ENCODE measurements around the gene GATA5. TPM values are rescaled to one million over a fixed set of nuclear protein-coding genes. Genes with fewer than 3 reads are reported as not detected.

Gene GATA5
- total and polyA plus RNA-seq, 10 of the 15 experiments (the other 5 are each of a cell fraction or from before 2014, with no cell fraction given), result not detected

- no peaks in the 10 kb centered on the region for H3K9me3 ChIP-seq (replicated peaks; ENCODE audit: control insufficient read depth, insufficient read depth, low read length)
- SMC1A ChIA-PET (ENCODE audit: uncharacterized antibody, unreplicated experiment), result no interaction called here
- H4K20me1 ChIP-seq (ENCODE audit: control insufficient read depth, insufficient read depth), result no peaks in the 10 kb centered on the region
- no peaks in the 10 kb centered on the region; a peak in 2 of 4 replicates for H3K27me3 ChIP-seq (replicated peaks in 1 of 2; ENCODE audit: control insufficient read depth in 2 of 2, insufficient read depth in 2 of 2, low read length in 1 of 2)
- BruUV-seq (replicated peaks), result no TSS peak
- RAD21 ChIA-PET (ENCODE audit: unreplicated experiment), result no interaction called here
- no peak overlapping the region for H3K9ac ChIP-seq (ENCODE audit: control insufficient read depth, insufficient read depth, low read length)
- CTCF ChIA-PET, result no interaction called here
- H3K4me3 ChIP-seq, result no peak overlapping the region
- H2AFZ ChIP-seq (ENCODE audit: control insufficient read depth, low read depth, low read length), result no peak overlapping the region
- H3K79me2 ChIP-seq (ENCODE audit: control insufficient read depth, insufficient read depth, low read length), result no peaks in the 10 kb centered on the region
- POLR2A ChIA-PET, result no interaction called here
- H3K36me3 ChIP-seq (ENCODE audit: control insufficient read depth in 2 of 2, insufficient read depth in 2 of 2, low read length in 1 of 2), result no peaks in the 10 kb centered on the region
- no peak for DNase-seq (ENCODE audit: low read depth, low spot score)
- in situ Hi-C loops (cut with MboI), result no loop called here
- no peak for ATAC-seq
- 2% methylated on average over 10 of the region's 10 CpGs for WGBS (ENCODE audit: insufficient coverage, insufficient replicate concordance, low lambda C conversion rate, missing lambda C conversion rate)
- FAIRE-seq, result no peak
- intact Hi-C loops (cut with micrococcal nuclease; ENCODE audit: unreplicated experiment), result no loop called here
- H3K27ac ChIP-seq (ENCODE audit: control insufficient read depth, insufficient read depth), result no peak overlapping the region
- H3K4me1 ChIP-seq (ENCODE audit: control insufficient read depth, insufficient read depth, low read length), result no peaks in the 10 kb centered on the region
- no peak overlapping the region for H3K4me2 ChIP-seq (ENCODE audit: control insufficient read depth, insufficient read depth)
- TF ChIP-seq, protein P1, sequence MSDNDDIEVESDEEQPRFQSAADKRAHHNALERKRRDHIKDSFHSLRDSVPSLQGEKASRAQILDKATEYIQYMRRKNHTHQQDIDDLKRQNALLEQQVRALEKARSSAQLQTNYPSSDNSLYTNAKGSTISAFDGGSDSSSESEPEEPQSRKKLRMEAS (IDR thresholded peaks at IDR 0.05; ENCODE audit: low read depth, low read length), result no peak
- TF ChIP-seq MTA2 (IDR thresholded peaks at IDR 0.05; ENCODE audit: low read depth), result no peak
- no peak for TF ChIP-seq DPF2 (IDR thresholded peaks at IDR 0.05)
- no peak for TF ChIP-seq TAF1 (IDR thresholded peaks at IDR 0.05; ENCODE audit: borderline replicate concordance, low read depth, low read length)
- TF ChIP-seq, protein P2, sequence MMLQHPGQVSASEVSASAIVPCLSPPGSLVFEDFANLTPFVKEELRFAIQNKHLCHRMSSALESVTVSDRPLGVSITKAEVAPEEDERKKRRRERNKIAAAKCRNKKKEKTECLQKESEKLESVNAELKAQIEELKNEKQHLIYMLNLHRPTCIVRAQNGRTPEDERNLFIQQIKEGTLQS (IDR thresholded peaks at IDR 0.05; ENCODE audit: borderline replicate concordance, extremely low read depth, low read depth, low read length), result no peak
- TF ChIP-seq MXI1 (IDR thresholded peaks at IDR 0.05; ENCODE audit: low read depth, low read length), result no peak
- no peak for TF ChIP-seq IKZF1 (conservative IDR thresholded peaks at IDR 0.05)
- no peak for TF ChIP-seq ETV6 (conservative IDR thresholded peaks at IDR 0.05 in 1 of 2, IDR thresholded peaks at IDR 0.05 in 1 of 2; ENCODE audit: borderline replicate concordance in 1 of 2, low read depth in 1 of 2)
- TF ChIP-seq E2F8 (IDR thresholded peaks at IDR 0.05; ENCODE audit: low read depth, partially characterized antibody), result no peak
- TF ChIP-seq HDAC2 (IDR thresholded peaks at IDR 0.05), result no peak
- no peak for TF ChIP-seq ESRRA (IDR thresholded peaks at IDR 0.05; ENCODE audit: low read length)
- TF ChIP-seq, protein P3, sequence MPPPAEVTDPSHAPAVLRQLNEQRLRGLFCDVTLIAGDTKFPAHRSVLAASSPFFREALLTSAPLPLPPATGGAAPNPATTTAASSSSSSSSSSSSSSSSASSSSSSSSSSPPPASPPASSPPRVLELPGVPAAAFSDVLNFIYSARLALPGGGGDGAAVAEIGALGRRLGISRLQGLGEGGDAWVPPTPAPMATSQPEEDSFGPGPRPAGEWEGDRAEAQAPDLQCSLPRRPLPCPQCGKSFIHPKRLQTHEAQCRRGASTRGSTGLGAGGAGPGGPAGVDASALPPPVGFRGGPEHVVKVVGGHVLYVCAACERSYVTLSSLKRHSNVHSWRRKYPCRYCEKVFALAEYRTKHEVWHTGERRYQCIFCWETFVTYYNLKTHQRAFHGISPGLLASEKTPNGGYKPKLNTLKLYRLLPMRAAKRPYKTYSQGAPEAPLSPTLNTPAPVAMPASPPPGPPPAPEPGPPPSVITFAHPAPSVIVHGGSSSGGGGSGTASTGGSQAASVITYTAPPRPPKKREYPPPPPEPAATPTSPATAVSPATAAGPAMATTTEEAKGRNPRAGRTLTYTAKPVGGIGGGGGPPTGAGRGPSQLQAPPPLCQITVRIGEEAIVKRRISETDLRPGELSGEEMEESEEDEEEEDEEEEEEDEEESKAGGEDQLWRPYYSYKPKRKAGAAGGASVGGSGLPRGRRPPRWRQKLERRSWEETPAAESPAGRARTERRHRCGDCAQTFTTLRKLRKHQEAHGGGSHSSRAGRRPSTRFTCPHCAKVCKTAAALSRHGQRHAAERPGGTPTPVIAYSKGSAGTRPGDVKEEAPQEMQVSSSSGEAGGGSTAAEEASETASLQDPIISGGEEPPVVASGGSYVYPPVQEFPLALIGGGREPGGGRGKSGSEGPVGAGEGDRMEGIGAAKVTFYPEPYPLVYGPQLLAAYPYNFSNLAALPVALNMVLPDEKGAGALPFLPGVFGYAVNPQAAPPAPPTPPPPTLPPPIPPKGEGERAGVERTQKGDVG (CRISPR knock-in tag; IDR thresholded peaks at IDR 0.05), result no peak
- no peak for TF ChIP-seq NFXL1 (IDR thresholded peaks at IDR 0.05; ENCODE audit: borderline replicate concordance)
- TF ChIP-seq PKNOX1 (IDR thresholded peaks at IDR 0.05), result no peak
- no peak for TF ChIP-seq FOS (IDR thresholded peaks at IDR 0.05; ENCODE audit: borderline replicate concordance, extremely low read depth, insufficient read length)
- TF ChIP-seq, protein P4, sequence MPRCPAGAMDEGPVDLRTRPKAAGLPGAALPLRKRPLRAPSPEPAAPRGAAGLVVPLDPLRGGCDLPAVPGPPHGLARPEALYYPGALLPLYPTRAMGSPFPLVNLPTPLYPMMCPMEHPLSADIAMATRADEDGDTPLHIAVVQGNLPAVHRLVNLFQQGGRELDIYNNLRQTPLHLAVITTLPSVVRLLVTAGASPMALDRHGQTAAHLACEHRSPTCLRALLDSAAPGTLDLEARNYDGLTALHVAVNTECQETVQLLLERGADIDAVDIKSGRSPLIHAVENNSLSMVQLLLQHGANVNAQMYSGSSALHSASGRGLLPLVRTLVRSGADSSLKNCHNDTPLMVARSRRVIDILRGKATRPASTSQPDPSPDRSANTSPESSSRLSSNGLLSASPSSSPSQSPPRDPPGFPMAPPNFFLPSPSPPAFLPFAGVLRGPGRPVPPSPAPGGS (IDR thresholded peaks at IDR 0.05; ENCODE audit: borderline replicate concordance, insufficient read depth, low read depth, low read length, poor library complexity, severe bottlenecking), result no peak
Measured at GRCh38 chr20:62423326-62423706, 52.5 kb downstream of the GATA5 start.
